MM.1S (cell line): ENCODE data around the gene APOB.

Source experiments
- CTCF ChIP-seq: fragments of 300-600 bp; sonication (generic); IDR thresholded peaks from 2 replicates; pipeline ENCODE4 v1.5.1; 2016; ENCODE audit warnings: antibody characterized with exemption, low read length, mixed read lengths
- EZH2 ChIP-seq: fragments of 300-600 bp; sonication (generic); optimal IDR thresholded peaks from 2 replicates; pipeline ENCODE3; 2017; ENCODE audit warnings: low read depth, mild to moderate bottlenecking, antibody characterized with exemption, low read length, mixed read lengths

GRCh38 chr2:21030983-21031968, 12.6 kb downstream of the APOB start:
- no peak for TF ChIP-seq CTCF
- no peak for TF ChIP-seq EZH2
